K562 (cell line): ENCODE results near the gene EIF4E. TPM values are rescaled to one million over a fixed set of nuclear protein-coding genes. Genes with fewer than 3 reads are reported as not detected.

Experiments used
- GABPA ChIP-seq: fragments of 200-800 bp; sonication (Bioruptor generic); conservative IDR thresholded peaks from 2 replicates; pipeline ENCODE4 v1.6.1; 2016; ENCODE audit warnings: low read depth, missing genetic modification characterization, missing compliant biosample characterization
- GABPB2 ChIP-seq: fragments of 250-450 bp; sonication (Bioruptor Pico); conservative IDR thresholded peaks from 2 replicates; pipeline ENCODE4 v1.5.1; 2021; ENCODE audit warnings: mild to moderate bottlenecking
- MAZ ChIP-seq, 2 experiments: fragments of 450-650 bp in 1 of 2; sonication (generic) in 1 of 2; formaldehyde crosslinking; IDR thresholded peaks in 1 of 2; conservative IDR thresholded peaks in 1 of 2; 2 replicates each; pipeline versions ENCODE4 v1.4.0 to v1.5.0; 2020; ENCODE audit warnings: mild to moderate bottlenecking in 1 of 2, missing genetic modification reagents in 1 of 2
- MEF2A ChIP-seq: IDR thresholded peaks from 2 replicates; pipeline ENCODE4 v1.6.1; 2011; ENCODE audit warnings: low read depth, mild to moderate bottlenecking, low read length, moderate library complexity; ENCODE audit not compliant: control insufficient read depth
- RFX1 ChIP-seq: fragments of 450-650 bp; IDR thresholded peaks from 2 replicates; pipeline ENCODE4 v1.6.1; 2016; ENCODE audit warnings: mild to moderate bottlenecking, moderate library complexity
- TAF7 ChIP-seq: fragments of 450-650 bp; IDR thresholded peaks from 2 replicates; pipeline ENCODE4 v1.6.1; 2016; ENCODE audit warnings: missing genetic modification characterization, missing compliant biosample characterization
- polyA plus RNA-seq, 8 experiments: library from polyadenylated mRNA; depleted of rRNA in 4 of 8; stranded (reverse) in 5 of 8; unstranded in 3 of 8; fragments of >200 nt; fragmentation: Nextera tagmentation in 2 of 8; fragmentation: Illumina TruSeq in 1 of 8; extraction: Ambion mirVana in 2 of 8; extraction: Trizol in 1 of 8; gene quantifications; 2 replicates each; pipeline versions ENCODE4 v1.2.1 to v1.2.3, GENCODE V29; 2011 to 2014; ENCODE audit warnings: inconsistent platforms in 1 of 8, missing spikeins in 1 of 8
- total RNA-seq, 7 experiments: library from RNA; depleted of rRNA in 6 of 7; stranded (reverse); fragments of >200 nt in 6 of 7; fragmentation: Illumina TruSeq in 2 of 7; extraction: Trizol in 2 of 7; gene quantifications; 2 replicates each; pipeline versions ENCODE4 v1.2.1 to v1.2.3, GENCODE V29; 2011 to 2021; ENCODE audit warnings: low replicate concordance in 1 of 7
- TF ChIP-seq, protein P1 (sequence below): sonication (generic); formaldehyde crosslinking; IDR thresholded peaks from 2 replicates; pipeline ENCODE4 v1.8.0; 2022; ENCODE audit warnings: mild to moderate bottlenecking, missing genetic modification reagents
- TF ChIP-seq, protein P2 (sequence below): fragments of 450-650 bp; IDR thresholded peaks from 2 replicates; pipeline ENCODE4 v1.6.1; 2016
- TF ChIP-seq, protein P3 (sequence below), 2 experiments: fragments of 450-650 bp in 1 of 2; sonication (generic) in 1 of 2; formaldehyde crosslinking in 1 of 2; IDR thresholded peaks; 2 replicates each; pipeline versions ENCODE4 v1.7.1 to v1.9.0; 2016 to 2022; ENCODE audit warnings: inconsistent platforms in 1 of 2, mild to moderate bottlenecking in 1 of 2, missing genetic modification reagents in 1 of 2

EIF4E gene
- total and polyA plus RNA-seq, 9 of the 15 experiments (the other 6 are each of a cell fraction or from before 2014, with no cell fraction given), result 164 to 489 (median 179) TPM

DNA sequence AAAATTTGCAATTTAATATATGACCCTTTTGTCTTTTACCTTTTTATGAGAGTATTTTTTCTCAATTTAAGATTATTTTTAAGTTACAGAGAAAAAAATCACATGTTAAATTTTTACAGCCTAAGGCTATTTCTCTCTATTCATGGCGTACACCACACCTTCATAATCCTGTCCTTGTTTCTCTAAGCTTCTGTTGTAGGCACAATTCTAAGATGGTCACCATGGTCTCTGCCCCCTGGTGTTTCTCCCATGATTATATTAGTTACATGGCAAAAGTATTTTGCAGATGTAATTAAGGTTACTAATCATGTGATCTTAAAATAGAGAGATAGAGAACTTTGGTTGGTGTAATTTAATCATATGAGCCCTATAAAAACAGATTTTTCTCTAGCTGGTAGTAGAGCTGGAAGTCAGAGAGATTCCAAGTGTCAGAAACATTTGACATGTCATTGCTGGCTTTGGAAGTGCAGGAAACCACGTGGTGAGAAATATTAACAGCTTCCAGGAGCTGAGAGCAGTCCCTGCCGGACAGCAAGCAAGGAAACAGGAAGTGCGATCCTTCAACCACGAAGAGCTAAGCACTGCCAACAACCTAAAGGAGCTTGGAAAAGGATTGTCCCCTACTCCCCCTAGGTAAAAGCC, 89.8 kb downstream of the EIF4E start (continued):
- TF ChIP-seq, protein P1, sequence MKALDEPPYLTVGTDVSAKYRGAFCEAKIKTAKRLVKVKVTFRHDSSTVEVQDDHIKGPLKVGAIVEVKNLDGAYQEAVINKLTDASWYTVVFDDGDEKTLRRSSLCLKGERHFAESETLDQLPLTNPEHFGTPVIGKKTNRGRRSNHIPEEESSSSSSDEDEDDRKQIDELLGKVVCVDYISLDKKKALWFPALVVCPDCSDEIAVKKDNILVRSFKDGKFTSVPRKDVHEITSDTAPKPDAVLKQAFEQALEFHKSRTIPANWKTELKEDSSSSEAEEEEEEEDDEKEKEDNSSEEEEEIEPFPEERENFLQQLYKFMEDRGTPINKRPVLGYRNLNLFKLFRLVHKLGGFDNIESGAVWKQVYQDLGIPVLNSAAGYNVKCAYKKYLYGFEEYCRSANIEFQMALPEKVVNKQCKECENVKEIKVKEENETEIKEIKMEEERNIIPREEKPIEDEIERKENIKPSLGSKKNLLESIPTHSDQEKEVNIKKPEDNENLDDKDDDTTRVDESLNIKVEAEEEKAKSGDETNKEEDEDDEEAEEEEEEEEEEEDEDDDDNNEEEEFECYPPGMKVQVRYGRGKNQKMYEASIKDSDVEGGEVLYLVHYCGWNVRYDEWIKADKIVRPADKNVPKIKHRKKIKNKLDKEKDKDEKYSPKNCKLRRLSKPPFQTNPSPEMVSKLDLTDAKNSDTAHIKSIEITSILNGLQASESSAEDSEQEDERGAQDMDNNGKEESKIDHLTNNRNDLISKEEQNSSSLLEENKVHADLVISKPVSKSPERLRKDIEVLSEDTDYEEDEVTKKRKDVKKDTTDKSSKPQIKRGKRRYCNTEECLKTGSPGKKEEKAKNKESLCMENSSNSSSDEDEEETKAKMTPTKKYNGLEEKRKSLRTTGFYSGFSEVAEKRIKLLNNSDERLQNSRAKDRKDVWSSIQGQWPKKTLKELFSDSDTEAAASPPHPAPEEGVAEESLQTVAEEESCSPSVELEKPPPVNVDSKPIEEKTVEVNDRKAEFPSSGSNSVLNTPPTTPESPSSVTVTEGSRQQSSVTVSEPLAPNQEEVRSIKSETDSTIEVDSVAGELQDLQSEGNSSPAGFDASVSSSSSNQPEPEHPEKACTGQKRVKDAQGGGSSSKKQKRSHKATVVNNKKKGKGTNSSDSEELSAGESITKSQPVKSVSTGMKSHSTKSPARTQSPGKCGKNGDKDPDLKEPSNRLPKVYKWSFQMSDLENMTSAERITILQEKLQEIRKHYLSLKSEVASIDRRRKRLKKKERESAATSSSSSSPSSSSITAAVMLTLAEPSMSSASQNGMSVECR (CRISPR knock-in tag), result no peak
- TF ChIP-seq, protein P2, sequence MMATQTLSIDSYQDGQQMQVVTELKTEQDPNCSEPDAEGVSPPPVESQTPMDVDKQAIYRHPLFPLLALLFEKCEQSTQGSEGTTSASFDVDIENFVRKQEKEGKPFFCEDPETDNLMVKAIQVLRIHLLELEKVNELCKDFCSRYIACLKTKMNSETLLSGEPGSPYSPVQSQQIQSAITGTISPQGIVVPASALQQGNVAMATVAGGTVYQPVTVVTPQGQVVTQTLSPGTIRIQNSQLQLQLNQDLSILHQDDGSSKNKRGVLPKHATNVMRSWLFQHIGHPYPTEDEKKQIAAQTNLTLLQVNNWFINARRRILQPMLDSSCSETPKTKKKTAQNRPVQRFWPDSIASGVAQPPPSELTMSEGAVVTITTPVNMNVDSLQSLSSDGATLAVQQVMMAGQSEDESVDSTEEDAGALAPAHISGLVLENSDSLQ, result peak; percentile 53
- TF ChIP-seq MEF2A, result no peak
- TF ChIP-seq TAF7 (tag), result no peak
- TF ChIP-seq MAZ (CRISPR knock-in tag; conservative IDR thresholded peaks at IDR 0.05 in 1 of 2, IDR thresholded peaks at IDR 0.05 in 1 of 2), result peak in 1 of 2 experiments; percentile 19; a peak in 1 of 4 replicates
- no peak for TF ChIP-seq GABPB2 (CRISPR knock-in tag)
- TF ChIP-seq, protein P3, sequence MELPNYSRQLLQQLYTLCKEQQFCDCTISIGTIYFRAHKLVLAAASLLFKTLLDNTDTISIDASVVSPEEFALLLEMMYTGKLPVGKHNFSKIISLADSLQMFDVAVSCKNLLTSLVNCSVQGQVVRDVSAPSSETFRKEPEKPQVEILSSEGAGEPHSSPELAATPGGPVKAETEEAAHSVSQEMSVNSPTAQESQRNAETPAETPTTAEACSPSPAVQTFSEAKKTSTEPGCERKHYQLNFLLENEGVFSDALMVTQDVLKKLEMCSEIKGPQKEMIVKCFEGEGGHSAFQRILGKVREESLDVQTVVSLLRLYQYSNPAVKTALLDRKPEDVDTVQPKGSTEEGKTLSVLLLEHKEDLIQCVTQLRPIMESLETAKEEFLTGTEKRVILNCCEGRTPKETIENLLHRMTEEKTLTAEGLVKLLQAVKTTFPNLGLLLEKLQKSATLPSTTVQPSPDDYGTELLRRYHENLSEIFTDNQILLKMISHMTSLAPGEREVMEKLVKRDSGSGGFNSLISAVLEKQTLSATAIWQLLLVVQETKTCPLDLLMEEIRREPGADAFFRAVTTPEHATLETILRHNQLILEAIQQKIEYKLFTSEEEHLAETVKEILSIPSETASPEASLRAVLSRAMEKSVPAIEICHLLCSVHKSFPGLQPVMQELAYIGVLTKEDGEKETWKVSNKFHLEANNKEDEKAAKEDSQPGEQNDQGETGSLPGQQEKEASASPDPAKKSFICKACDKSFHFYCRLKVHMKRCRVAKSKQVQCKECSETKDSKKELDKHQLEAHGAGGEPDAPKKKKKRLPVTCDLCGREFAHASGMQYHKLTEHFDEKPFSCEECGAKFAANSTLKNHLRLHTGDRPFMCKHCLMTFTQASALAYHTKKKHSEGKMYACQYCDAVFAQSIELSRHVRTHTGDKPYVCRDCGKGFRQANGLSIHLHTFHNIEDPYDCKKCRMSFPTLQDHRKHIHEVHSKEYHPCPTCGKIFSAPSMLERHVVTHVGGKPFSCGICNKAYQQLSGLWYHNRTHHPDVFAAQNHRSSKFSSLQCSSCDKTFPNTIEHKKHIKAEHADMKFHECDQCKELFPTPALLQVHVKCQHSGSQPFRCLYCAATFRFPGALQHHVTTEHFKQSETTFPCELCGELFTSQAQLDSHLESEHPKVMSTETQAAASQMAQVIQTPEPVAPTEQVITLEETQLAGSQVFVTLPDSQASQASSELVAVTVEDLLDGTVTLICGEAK (IDR thresholded peaks at IDR 0.05), result 0 out of 2 replicates have a peak, but pooled peaks have one; percentile 27
- TF ChIP-seq, protein P3 (CRISPR knock-in tag; IDR thresholded peaks at IDR 0.05), result no peak
- 0 out of 2 replicates have a peak, but pooled peaks have one; percentile 7 for TF ChIP-seq RFX1
- peak; percentile 77 for TF ChIP-seq GABPA (tag)
